Lower leg skin (tissue), 3 donors: ENCODE results near the gene BEAN1.

Experiments used
- POLR2A ChIP-seq, 2 donors: fragments of 450-650 bp; IDR thresholded peaks; one replicate each; pipeline ENCODE4 v1.6.1; 2016 to 2017; ENCODE audit warnings: antibody characterized with exemption in 2 of 2, mild to moderate bottlenecking in 1 of 2, moderate library complexity in 1 of 2
- TF ChIP-seq, protein P1 (sequence below), 3 donors: fragments of 450-650 bp; IDR thresholded peaks; one replicate each; pipeline ENCODE4 v1.5.1; 2016; ENCODE audit warnings: antibody characterized with exemption in 3 of 3, mild to moderate bottlenecking in 3 of 3, moderate library complexity in 2 of 3

DNA sequence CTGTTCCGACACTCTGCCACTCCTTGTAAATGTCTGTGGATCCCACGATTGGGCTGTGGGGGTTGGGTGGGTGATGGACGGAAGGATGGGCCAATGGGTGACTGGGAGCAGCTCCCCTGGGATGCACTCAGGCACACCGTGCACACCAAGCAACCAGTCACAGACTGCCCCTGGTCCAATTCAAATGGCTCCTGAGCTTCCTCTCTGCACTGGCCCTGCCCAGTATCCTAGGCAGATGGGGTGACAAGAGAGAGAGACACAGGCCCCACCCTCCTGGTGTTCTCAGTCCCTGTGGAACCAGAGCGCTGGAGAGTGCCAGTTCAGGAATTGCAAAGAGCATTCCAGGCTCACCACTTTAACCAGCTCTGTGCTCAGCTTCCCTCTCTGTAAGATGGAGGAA lies 32.8 kb downstream of the BEAN1 start:
- TF ChIP-seq, protein P1, sequence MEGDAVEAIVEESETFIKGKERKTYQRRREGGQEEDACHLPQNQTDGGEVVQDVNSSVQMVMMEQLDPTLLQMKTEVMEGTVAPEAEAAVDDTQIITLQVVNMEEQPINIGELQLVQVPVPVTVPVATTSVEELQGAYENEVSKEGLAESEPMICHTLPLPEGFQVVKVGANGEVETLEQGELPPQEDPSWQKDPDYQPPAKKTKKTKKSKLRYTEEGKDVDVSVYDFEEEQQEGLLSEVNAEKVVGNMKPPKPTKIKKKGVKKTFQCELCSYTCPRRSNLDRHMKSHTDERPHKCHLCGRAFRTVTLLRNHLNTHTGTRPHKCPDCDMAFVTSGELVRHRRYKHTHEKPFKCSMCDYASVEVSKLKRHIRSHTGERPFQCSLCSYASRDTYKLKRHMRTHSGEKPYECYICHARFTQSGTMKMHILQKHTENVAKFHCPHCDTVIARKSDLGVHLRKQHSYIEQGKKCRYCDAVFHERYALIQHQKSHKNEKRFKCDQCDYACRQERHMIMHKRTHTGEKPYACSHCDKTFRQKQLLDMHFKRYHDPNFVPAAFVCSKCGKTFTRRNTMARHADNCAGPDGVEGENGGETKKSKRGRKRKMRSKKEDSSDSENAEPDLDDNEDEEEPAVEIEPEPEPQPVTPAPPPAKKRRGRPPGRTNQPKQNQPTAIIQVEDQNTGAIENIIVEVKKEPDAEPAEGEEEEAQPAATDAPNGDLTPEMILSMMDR (IDR thresholded peaks at IDR 0.05): no peak
- TF ChIP-seq POLR2A (IDR thresholded peaks at IDR 0.05): no peak
